Measurements from ENCODE around the gene LRRN2.

DNA sequence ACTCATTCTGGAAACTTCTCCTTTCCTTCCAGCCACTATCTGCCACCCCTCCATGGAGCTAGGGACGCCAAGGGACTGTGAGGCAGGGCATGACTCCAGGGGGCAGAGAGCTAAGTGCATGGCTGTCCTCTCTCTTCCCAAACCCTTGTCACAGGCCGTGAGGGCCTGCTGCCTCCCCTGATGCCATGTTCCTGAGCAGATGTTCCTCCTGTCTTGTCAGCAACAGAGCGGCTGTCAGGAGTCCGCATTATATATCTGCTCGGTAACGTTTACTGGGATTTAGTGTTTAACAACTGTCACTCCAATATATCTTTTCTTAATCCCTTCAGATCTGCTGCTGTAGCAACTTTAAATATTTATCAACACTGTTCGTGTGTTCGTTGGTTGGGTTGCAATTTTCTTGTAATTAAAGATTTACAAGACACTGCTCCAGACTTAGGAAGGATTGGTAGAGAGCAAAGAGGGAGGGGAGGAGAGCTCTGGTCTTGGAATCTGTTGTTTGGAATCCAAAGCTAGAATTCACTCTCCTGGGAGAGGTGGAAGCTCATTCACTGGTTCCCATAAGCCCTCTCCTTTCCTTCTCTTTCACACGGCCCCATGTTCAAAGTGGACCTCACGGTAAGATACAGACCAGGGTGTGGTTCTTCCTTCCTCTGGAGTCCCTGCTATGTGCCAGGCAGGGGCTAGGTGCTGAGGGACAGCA, 93.1 kb downstream of the LRRN2 start:
- TF ChIP-seq POLR2A (IDR thresholded peaks at IDR 0.05) (no peak), POLR2AphosphoS5 (IDR thresholded peaks at IDR 0.05) (no peak)
- TF ChIP-seq, protein P1, sequence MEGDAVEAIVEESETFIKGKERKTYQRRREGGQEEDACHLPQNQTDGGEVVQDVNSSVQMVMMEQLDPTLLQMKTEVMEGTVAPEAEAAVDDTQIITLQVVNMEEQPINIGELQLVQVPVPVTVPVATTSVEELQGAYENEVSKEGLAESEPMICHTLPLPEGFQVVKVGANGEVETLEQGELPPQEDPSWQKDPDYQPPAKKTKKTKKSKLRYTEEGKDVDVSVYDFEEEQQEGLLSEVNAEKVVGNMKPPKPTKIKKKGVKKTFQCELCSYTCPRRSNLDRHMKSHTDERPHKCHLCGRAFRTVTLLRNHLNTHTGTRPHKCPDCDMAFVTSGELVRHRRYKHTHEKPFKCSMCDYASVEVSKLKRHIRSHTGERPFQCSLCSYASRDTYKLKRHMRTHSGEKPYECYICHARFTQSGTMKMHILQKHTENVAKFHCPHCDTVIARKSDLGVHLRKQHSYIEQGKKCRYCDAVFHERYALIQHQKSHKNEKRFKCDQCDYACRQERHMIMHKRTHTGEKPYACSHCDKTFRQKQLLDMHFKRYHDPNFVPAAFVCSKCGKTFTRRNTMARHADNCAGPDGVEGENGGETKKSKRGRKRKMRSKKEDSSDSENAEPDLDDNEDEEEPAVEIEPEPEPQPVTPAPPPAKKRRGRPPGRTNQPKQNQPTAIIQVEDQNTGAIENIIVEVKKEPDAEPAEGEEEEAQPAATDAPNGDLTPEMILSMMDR (IDR thresholded peaks at IDR 0.05), result no peak

Data from gastroesophageal sphincter (tissue), 3 donors.